NCI-H774 (cell line): Measurements from ENCODE around the gene VAV2.
"Not testable (repeated sequence)": the region's sequence is repeated elsewhere in the genome, so short reads cannot be mapped to it uniquely, and the experiment has no call there.

ENCODE experiments used
- DNase-seq: peaks from one replicate; lab custom pipeline; 2025; lab: John Stamatoyannopoulos, UW

VAV2 gene

GRCh38 chr9:133767625-133768024, 224.5 kb downstream of the VAV2 start:
- no peak for DNase-seq

- DNase-seq: no peak
Measured at GRCh38 chr9:133767008-133767407, 225.1 kb downstream of the VAV2 start.

- not testable (repeated sequence) for DNase-seq
Measured at GRCh38 chr9:133766234-133766633, 225.9 kb downstream of the VAV2 start.

GRCh38 chr9:133763272-133764183, 228.6 kb downstream of the VAV2 start:
- no peak for DNase-seq

- DNase-seq: no peak
Measured at GRCh38 chr9:133762488-133763271, 229.4 kb downstream of the VAV2 start.

GRCh38 chr9:133761641-133762248, 230.4 kb downstream of the VAV2 start:
- DNase-seq: no peak

GRCh38 chr9:133760713-133761290, 231.3 kb downstream of the VAV2 start:
- no peak for DNase-seq

- DNase-seq: no peak
Measured at GRCh38 chr9:133759946-133760345, 232.2 kb downstream of the VAV2 start.

GRCh38 chr9:133759146-133759900, 232.8 kb downstream of the VAV2 start:
- DNase-seq: no peak

- no peak for DNase-seq
Measured at GRCh38 chr9:133758228-133758627, 233.9 kb downstream of the VAV2 start.

- DNase-seq: no peak
Measured at GRCh38 chr9:133754688-133755227, 237.4 kb downstream of the VAV2 start.

GRCh38 chr9:133754187-133754586, 237.9 kb downstream of the VAV2 start:
- DNase-seq: no peak

GRCh38 chr9:133752739-133753446, 239.2 kb downstream of the VAV2 start:
- no peak for DNase-seq

- no peak for DNase-seq
Measured at GRCh38 chr9:133750982-133751649, 241.0 kb downstream of the VAV2 start.

- no peak for DNase-seq
Measured at GRCh38 chr9:133747309-133747708, 244.8 kb downstream of the VAV2 start.

- DNase-seq: not testable (repeated sequence)
Measured at GRCh38 chr9:133744528-133744927, 247.6 kb downstream of the VAV2 start.

- peak; percentile 76 for DNase-seq
Measured at GRCh38 chr9:133742849-133743444, 249.2 kb downstream of the VAV2 start.

GRCh38 chr9:133742251-133742650, 249.9 kb downstream of the VAV2 start:
- DNase-seq: no peak

- no peak for DNase-seq
Measured at GRCh38 chr9:133741716-133742115, 250.4 kb downstream of the VAV2 start.

GRCh38 chr9:133740911-133741310, 251.2 kb downstream of the VAV2 start:
- DNase-seq: no peak
